HepG2 (cell line): ENCODE data around the gene U2AF1L4. TPM values are rescaled to one million over a fixed set of nuclear protein-coding genes. Genes with fewer than 3 reads are reported as not detected.

Source experiments
- ATAC-seq: fragments of 200-7000 bp; cut with Tn5 transposase; 3 replicates; pipeline ENCODE4 v1.9.1; 2020; ENCODE audit warnings: mild to moderate bottlenecking, moderate library complexity
- BruUV-seq: library from RNA; stranded (reverse); fragments of 400-500 nt; replicated peaks from 2 replicates; lab custom pipeline; 2021; lab: Mats Ljungman, UMichigan
- CTCF ChIA-PET: fragments of 300-600 bp; formaldehyde crosslinking; extraction: SDS; loops from one replicate; lab custom pipeline; 2021; ENCODE audit warnings: low total read pairs, inconsistent platforms, low intra/inter-chr PET ratio; lab: Yijun Ruan, JAX
- POLR2A ChIA-PET: fragments of 350-600 bp; sonication (Branson Sonifier 250); formaldehyde crosslinking; loops from one replicate; lab custom pipeline; 2020; ENCODE audit warnings: antibody characterized with exemption, inconsistent platforms; lab: Yijun Ruan, JAX
- DNase-seq: peaks from one replicate; pipeline ENCODE4 v3.0.0-alpha.2; 2015; ENCODE audit warnings: low spot score
- FAIRE-seq: peaks from 3 replicates; lab custom pipeline; 2011; peaks lifted over from hg19 to GRCh38; lab: Jason Lieb, UNC
- H2AFZ ChIP-seq: one replicate; pipeline ENCODE4 v1.6.1; 2011; ENCODE audit warnings: low read length, inconsistent platforms
- H3K27ac ChIP-seq: fragments of 300-600 bp; 3 replicates; pipeline ENCODE4 v1.8.0; 2011; ENCODE audit warnings: mixed run types, mild to moderate bottlenecking, mixed read lengths, low read length, inconsistent platforms; ENCODE audit not compliant: insufficient read depth; ENCODE audit errors: extremely low read length
- H3K27me3 ChIP-seq, 2 experiments: fragments of 200-600 bp in 1 of 2; 2 replicates in 1 of 2; 3 replicates in 1 of 2; pipeline versions ENCODE4 v1.6.0 to v1.8.0; 2011; ENCODE audit warnings: low read length in 2 of 2, mild to moderate bottlenecking in 2 of 2, moderate library complexity in 2 of 2, inconsistent platforms in 1 of 2; ENCODE audit not compliant: insufficient read depth in 2 of 2, control insufficient read depth in 1 of 2
- H3K36me3 ChIP-seq, 2 experiments: fragments of 200-600 bp in 1 of 2; replicated peaks in 1 of 2; 2 replicates in 1 of 2; 3 replicates in 1 of 2; pipeline versions ENCODE4 v1.5.1 to v1.8.0; 2011; ENCODE audit warnings: low read length in 2 of 2, inconsistent platforms in 1 of 2; ENCODE audit not compliant: insufficient read depth in 2 of 2, control insufficient read depth in 1 of 2
- H3K4me1 ChIP-seq: 2 replicates; pipeline ENCODE4 v1.5.1; 2012; ENCODE audit warnings: low read length, inconsistent platforms; ENCODE audit not compliant: insufficient read depth
- H3K4me2 ChIP-seq: 2 replicates; pipeline ENCODE4 v1.6.0; 2011; ENCODE audit warnings: low read depth, low read length, inconsistent platforms
- H3K4me3 ChIP-seq, 3 experiments: fragments of 200-600 bp in 1 of 3; sonication (generic), shearing (Covaris generic) in 1 of 3; replicated peaks in 1 of 3; 2 replicates each; pipeline ENCODE4 v1.5.1; 2011 to 2016; ENCODE audit warnings: low read length in 3 of 3, inconsistent platforms in 2 of 3, low read depth in 2 of 3, mild to moderate bottlenecking in 2 of 3, control low read depth in 1 of 3, mixed read lengths in 1 of 3; ENCODE audit not compliant: insufficient read depth in 1 of 3
- H3K79me2 ChIP-seq: one replicate; pipeline ENCODE4 v1.6.1; 2011; ENCODE audit warnings: low read length, inconsistent platforms; ENCODE audit not compliant: insufficient read depth
- H3K9ac ChIP-seq: 2 replicates; pipeline ENCODE4 v1.6.0; 2011; ENCODE audit warnings: mild to moderate bottlenecking, low read depth, low read length, inconsistent platforms; ENCODE audit not compliant: insufficient read depth
- H3K9me3 ChIP-seq: 2 replicates; pipeline ENCODE4 v1.5.1; 2012; ENCODE audit warnings: mild to moderate bottlenecking, low read length
- H4K20me1 ChIP-seq: 2 replicates; pipeline ENCODE4 v1.6.0; 2011; ENCODE audit warnings: inconsistent platforms, mild to moderate bottlenecking, low read length, moderate library complexity; ENCODE audit not compliant: insufficient read depth
- AKAP8 ChIP-seq: sonication (generic); formaldehyde crosslinking; IDR thresholded peaks from 2 replicates; pipeline ENCODE4 v1.5.1; 2020; ENCODE audit warnings: mild to moderate bottlenecking, missing genetic modification reagents
- DDIT3 ChIP-seq: sonication (generic); formaldehyde crosslinking; IDR thresholded peaks from 2 replicates; pipeline ENCODE4 v1.4.0; 2020; ENCODE audit warnings: mild to moderate bottlenecking, missing genetic modification reagents
- HOXA7 ChIP-seq: sonication (generic); formaldehyde crosslinking; IDR thresholded peaks from 2 replicates; pipeline ENCODE4 v1.8.1; 2022; ENCODE audit warnings: mild to moderate bottlenecking, missing genetic modification reagents, moderate library complexity
- MIXL1 ChIP-seq: IDR thresholded peaks from 2 replicates; pipeline ENCODE4 v1.6.1; 2016
- PAXIP1 ChIP-seq: sonication (generic); formaldehyde crosslinking; conservative IDR thresholded peaks from 2 replicates; pipeline ENCODE4 v1.4.0; 2020; ENCODE audit warnings: mild to moderate bottlenecking, missing genetic modification reagents, moderate library complexity
- POGZ ChIP-seq: sonication (generic); formaldehyde crosslinking; IDR thresholded peaks from 2 replicates; pipeline ENCODE4 v1.4.0; 2020; ENCODE audit warnings: mild to moderate bottlenecking, missing genetic modification reagents
- PRDM10 ChIP-seq: sonication (generic); formaldehyde crosslinking; IDR thresholded peaks from 2 replicates; pipeline ENCODE4 v1.4.0; 2020; ENCODE audit warnings: low read depth, missing genetic modification reagents
- THAP8 ChIP-seq: sonication (generic); formaldehyde crosslinking; IDR thresholded peaks from 2 replicates; pipeline ENCODE4 v1.5.1; 2020; ENCODE audit warnings: missing genetic modification reagents, mild to moderate bottlenecking, borderline replicate concordance
- ZBTB33 ChIP-seq: sonication (generic); formaldehyde crosslinking; IDR thresholded peaks from 2 replicates; pipeline ENCODE4 v1.4.0; 2020; ENCODE audit warnings: missing genetic modification reagents
- ZFX ChIP-seq: sonication (generic); formaldehyde crosslinking; IDR thresholded peaks from 2 replicates; pipeline ENCODE4 v1.4.0; 2020; ENCODE audit warnings: mild to moderate bottlenecking, low read depth, missing genetic modification reagents, moderate library complexity
- ZNF20 ChIP-seq: sonication (generic); formaldehyde crosslinking; IDR thresholded peaks from 2 replicates; pipeline ENCODE4 v1.4.0; 2020; ENCODE audit warnings: mild to moderate bottlenecking, moderate library complexity, missing genetic modification reagents
- ZNF562 ChIP-seq: sonication (generic); formaldehyde crosslinking; IDR thresholded peaks from 2 replicates; pipeline ENCODE4 v1.8.0; 2022; ENCODE audit warnings: missing genetic modification reagents, borderline replicate concordance
- WGBS: methylation state at CpG from one replicate; pipeline ENCODE4 v1.1.6; 2017; ENCODE audit warnings: low lambda C conversion rate; 5-methylcytosine and 5-hydroxymethylcytosine counted together
- in situ Hi-C: cut with HindIII; loops from 2 replicates; pipeline ENCODE4 v1.10.0; 2017; ENCODE audit warnings: low pct_unique_long_range_greater_than_20kb; ENCODE audit not compliant: extremely low pct_ligation_motif_present
- intact Hi-C: fragments of 100-400 bp; cut with micrococcal nuclease; formaldehyde crosslinking; loops from one replicate; pipeline ENCODE4 v1.10.0; 2022; ENCODE audit not compliant: unreplicated experiment
- polyA plus RNA-seq, 8 experiments: library from polyadenylated mRNA; depleted of rRNA in 3 of 8; stranded (reverse) in 7 of 8; unstranded in 1 of 8; fragments of >200 nt; fragmentation: Illumina TruSeq in 4 of 8; extraction: Trizol in 4 of 8; gene quantifications; 2 replicates each; pipeline versions ENCODE4 v1.2.1 to v1.2.3, GENCODE V29; 2011 to 2016; ENCODE audit warnings: low read depth in 4 of 8, missing spikeins in 1 of 8, mixed read lengths in 1 of 8; ENCODE audit not compliant: insufficient read depth in 1 of 8
- total RNA-seq, 5 experiments: library from RNA; depleted of rRNA; stranded (reverse); fragments of >200 nt; fragmentation: Illumina TruSeq; extraction: Trizol; gene quantifications; 2 replicates each; pipeline ENCODE4 v1.2.3, GENCODE V29; 2016; ENCODE audit warnings: low read depth in 1 of 5

U2AF1L4 gene
- total and polyA plus RNA-seq, 2 of the 13 experiments (the other 11 are each of a cell fraction or from before 2014, with no cell fraction given): 7.9 to 15.4 TPM

- H3K4me1 ChIP-seq: peaks cover 28% of the 10 kb centered on the region
- ChIA-PET CTCF (no interaction called here), POLR2A (no interaction called here)
- no TSS peak for BruUV-seq
- H2AFZ ChIP-seq: no peak overlapping the region
- no peak overlapping the region for H3K4me3 ChIP-seq
- H3K9ac ChIP-seq: no peak overlapping the region
- 100% methylated on average over 1 of the region's 10 CpGs for WGBS
- no peaks in the 10 kb centered on the region for H3K9me3 ChIP-seq
- ATAC-seq (no peak), FAIRE-seq (no peak), DNase-seq (no peak)
- no peaks in the 10 kb centered on the region for H4K20me1 ChIP-seq
- in situ Hi-C loops: no loop called here
- H3K27ac ChIP-seq: no peak overlapping the region
- intact Hi-C loops: no loop called here
- no peaks in the 10 kb centered on the region for H3K79me2 ChIP-seq
- no peak for TF ChIP-seq ZNF562 (CRISPR knock-in tag)
- no peak for TF ChIP-seq MIXL1 (CRISPR knock-in tag)
- no peak for TF ChIP-seq DDIT3
- no peak for TF ChIP-seq AKAP8 (CRISPR knock-in tag)
- no peak for TF ChIP-seq HOXA7 (CRISPR knock-in tag)
- no peak for TF ChIP-seq ZBTB33 (CRISPR knock-in tag)
- no peak for TF ChIP-seq PRDM10 (CRISPR knock-in tag)
- TF ChIP-seq ZFX (CRISPR knock-in tag): no peak
- TF ChIP-seq THAP8: no peak
- no peak for TF ChIP-seq ZNF20 (CRISPR knock-in tag)
- no peak for TF ChIP-seq POGZ (CRISPR knock-in tag)
- no peak for TF ChIP-seq PAXIP1
- H3K4me2 ChIP-seq: no peak overlapping the region
- no peaks in the 10 kb centered on the region for H3K27me3 ChIP-seq
- peaks cover 0 to 2% of the 10 kb centered on the region in 2 experiments; a peak in 2 of 5 replicates for H3K36me3 ChIP-seq
Observed at GRCh38 chr19:35785339-35785627, 40.1 kb upstream of the U2AF1L4 start.
